Ishikawa (cell line): ENCODE data around the gene HOXA3.

Experiments used
- RAD21 ChIP-seq: IDR thresholded peaks from 2 replicates; pipeline ENCODE4 v1.6.1; 2012; ENCODE audit warnings: low read depth
- TCF12 ChIP-seq: IDR thresholded peaks from 2 replicates; pipeline ENCODE4 v1.6.1; 2012; ENCODE audit warnings: low read depth
- TF ChIP-seq, protein P1 (sequence below): IDR thresholded peaks from 2 replicates; pipeline ENCODE4 v1.6.1; 2012; ENCODE audit warnings: low read depth, mild to moderate bottlenecking

- TF ChIP-seq RAD21 (no peak), TCF12 (no peak)
- TF ChIP-seq, protein P1, sequence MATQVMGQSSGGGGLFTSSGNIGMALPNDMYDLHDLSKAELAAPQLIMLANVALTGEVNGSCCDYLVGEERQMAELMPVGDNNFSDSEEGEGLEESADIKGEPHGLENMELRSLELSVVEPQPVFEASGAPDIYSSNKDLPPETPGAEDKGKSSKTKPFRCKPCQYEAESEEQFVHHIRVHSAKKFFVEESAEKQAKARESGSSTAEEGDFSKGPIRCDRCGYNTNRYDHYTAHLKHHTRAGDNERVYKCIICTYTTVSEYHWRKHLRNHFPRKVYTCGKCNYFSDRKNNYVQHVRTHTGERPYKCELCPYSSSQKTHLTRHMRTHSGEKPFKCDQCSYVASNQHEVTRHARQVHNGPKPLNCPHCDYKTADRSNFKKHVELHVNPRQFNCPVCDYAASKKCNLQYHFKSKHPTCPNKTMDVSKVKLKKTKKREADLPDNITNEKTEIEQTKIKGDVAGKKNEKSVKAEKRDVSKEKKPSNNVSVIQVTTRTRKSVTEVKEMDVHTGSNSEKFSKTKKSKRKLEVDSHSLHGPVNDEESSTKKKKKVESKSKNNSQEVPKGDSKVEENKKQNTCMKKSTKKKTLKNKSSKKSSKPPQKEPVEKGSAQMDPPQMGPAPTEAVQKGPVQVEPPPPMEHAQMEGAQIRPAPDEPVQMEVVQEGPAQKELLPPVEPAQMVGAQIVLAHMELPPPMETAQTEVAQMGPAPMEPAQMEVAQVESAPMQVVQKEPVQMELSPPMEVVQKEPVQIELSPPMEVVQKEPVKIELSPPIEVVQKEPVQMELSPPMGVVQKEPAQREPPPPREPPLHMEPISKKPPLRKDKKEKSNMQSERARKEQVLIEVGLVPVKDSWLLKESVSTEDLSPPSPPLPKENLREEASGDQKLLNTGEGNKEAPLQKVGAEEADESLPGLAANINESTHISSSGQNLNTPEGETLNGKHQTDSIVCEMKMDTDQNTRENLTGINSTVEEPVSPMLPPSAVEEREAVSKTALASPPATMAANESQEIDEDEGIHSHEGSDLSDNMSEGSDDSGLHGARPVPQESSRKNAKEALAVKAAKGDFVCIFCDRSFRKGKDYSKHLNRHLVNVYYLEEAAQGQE = no peak
Measured at GRCh38 chr7:27071622-27072390, 80.6 kb downstream of the HOXA3 start.
